GM12801 (cell line): ENCODE measurements around the gene GPR176.

Experiments
- TF ChIP-seq, protein P1 (sequence below): IDR thresholded peaks from one replicate; pipeline ENCODE4 v1.5.1; 2011; ENCODE audit warnings: control low read depth; ENCODE audit not compliant: insufficient read length; ENCODE audit errors: extremely low read depth

The GPR176 gene

DNA sequence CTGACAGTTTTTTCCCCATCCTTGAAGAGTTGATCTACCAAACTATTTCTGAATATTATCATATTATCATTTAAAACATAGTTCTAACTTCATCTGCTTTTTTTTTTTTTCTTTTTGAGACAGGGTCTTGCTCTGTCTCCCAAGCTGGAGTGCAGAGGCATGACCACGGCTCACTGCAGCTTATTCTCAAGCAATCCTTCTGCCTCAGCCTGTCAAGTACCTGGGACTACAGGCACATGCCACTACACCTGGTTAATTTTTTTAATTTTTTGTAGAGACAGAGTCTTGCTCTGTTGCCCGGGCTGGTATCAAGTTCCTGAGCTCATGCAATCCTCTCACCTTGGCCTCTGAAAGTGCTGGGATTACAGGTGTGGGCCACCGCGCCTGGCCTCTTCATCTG lies 15.2 kb upstream of the GPR176 start:
- TF ChIP-seq, protein P1, sequence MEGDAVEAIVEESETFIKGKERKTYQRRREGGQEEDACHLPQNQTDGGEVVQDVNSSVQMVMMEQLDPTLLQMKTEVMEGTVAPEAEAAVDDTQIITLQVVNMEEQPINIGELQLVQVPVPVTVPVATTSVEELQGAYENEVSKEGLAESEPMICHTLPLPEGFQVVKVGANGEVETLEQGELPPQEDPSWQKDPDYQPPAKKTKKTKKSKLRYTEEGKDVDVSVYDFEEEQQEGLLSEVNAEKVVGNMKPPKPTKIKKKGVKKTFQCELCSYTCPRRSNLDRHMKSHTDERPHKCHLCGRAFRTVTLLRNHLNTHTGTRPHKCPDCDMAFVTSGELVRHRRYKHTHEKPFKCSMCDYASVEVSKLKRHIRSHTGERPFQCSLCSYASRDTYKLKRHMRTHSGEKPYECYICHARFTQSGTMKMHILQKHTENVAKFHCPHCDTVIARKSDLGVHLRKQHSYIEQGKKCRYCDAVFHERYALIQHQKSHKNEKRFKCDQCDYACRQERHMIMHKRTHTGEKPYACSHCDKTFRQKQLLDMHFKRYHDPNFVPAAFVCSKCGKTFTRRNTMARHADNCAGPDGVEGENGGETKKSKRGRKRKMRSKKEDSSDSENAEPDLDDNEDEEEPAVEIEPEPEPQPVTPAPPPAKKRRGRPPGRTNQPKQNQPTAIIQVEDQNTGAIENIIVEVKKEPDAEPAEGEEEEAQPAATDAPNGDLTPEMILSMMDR: no peak

DNA sequence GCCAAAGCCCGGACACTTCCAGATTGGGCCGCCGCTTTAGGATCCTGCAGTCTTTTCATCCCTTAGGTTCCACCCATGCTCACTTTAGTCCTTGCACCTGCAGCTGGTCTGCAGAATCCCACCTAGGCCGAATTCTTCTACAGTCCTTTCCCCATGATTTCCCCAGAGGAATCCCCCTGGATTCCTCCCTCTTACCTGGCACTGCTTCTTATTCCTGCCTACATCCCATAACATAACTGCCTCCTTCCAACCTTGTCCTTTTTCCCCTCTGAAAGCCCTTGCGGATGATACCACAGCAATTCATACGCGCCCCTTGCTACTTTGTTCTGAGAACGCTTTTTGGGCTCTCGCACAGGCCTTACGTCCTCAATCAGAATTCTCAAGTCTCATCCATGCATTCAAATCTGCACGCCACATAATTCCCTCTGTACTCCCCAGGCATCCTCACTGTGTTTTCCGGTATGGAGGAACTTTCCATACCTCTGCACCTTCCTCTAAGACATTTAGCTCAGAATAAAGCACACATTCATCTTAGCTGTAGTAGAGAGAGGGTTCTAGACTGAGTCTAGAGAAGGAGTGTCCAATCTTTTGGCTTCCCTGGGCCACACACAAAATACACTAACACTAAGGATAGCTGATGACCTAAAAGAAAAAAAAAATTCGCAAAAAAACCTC lies 14.5 kb upstream of the GPR176 start:
- TF ChIP-seq, protein P1: no peak

DNA sequence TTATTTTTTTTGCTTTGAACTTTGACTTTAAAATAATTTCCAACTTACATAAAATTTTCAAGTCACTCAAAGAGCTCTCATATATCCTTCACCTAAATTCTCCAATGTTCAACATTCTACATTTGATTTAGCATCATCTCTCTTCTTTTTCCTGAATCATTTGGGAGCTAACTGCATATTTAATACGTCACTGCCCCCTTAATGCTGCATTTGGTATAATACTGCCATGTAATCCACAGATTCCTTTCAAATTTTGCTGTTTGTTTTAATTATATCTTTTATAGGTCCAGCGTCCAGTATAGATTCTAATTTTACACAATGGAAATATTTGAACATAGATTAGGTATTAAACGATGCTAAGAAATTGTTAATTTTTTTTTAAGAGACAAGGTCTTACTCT lies 11.5 kb upstream of the GPR176 start:
- TF ChIP-seq, protein P1: no peak

DNA sequence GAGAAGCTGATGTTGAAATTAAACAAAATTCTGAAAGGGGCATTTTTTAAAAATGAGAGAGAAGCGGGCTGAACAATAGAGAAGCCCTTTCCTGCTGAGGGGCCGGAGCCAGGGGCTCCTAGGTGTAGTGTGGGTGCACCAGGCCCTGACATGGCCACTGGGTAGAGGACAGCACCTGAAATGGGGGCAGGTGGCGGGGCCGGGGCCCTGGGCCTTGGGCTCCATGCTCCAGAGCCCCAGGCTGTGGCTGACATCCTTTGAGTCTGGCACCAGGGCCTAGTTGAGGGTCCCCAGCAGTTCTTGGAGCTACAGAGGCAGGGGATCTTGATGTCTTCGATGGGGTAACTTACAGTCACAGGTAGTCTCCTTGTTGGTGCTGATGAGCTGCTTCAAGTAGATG lies 6.5 kb upstream of the GPR176 start:
- TF ChIP-seq, protein P1: no peak

DNA sequence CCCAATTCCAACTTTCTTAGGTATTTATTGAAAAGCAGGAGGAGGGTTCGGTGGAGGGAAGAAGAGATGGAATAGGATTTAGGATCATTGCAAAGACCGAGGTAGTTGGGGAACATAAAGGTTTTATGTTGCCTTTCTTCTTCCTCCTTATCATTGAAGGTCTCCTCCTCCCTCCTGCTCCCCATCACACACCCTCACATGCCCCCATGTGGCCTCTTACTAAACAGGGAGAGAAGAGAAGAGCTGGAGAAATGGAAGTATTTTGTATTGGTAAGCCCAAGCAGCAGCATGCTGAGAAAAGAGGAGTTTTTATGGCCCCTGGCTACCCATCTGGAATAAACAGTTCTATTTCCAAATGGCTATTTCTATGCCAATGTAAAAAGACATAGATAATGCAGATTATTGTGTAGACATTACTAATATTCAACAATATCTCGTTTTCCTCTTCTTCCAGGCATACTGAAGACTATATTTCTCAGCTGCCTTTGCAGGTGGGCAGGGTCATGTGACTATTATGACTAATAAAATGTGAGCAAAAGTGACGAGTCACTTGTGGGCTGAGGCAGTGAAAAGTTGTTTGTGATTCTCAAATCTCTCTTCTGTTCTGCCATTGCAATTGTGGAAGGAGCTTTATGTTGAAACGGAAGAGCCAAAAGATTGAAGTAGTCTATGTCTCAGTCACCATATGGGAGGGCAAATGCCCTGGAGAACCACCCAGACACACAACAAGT lies 5.2 kb upstream of the GPR176 start:
- TF ChIP-seq, protein P1: no peak

DNA sequence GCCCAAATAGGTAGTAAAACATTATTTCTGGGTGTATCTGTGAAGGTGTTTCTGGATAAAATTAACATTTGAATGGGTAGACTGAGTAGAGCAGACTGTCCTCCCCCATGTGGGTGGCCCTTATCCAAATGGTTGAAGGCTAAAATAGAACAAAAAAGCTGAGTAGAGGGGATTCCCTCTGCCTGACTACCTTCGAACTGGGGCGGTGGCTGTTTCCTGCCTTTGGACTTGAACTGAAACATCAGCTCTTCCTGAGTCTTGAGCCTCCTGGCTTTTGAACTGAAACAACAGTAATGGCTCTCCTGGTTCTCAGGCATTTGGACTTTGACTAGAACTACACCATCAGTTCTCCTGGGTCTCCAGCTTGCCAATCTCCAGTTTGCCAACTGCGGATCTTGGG lies 4.4 kb upstream of the GPR176 start:
- TF ChIP-seq, protein P1: no peak

DNA sequence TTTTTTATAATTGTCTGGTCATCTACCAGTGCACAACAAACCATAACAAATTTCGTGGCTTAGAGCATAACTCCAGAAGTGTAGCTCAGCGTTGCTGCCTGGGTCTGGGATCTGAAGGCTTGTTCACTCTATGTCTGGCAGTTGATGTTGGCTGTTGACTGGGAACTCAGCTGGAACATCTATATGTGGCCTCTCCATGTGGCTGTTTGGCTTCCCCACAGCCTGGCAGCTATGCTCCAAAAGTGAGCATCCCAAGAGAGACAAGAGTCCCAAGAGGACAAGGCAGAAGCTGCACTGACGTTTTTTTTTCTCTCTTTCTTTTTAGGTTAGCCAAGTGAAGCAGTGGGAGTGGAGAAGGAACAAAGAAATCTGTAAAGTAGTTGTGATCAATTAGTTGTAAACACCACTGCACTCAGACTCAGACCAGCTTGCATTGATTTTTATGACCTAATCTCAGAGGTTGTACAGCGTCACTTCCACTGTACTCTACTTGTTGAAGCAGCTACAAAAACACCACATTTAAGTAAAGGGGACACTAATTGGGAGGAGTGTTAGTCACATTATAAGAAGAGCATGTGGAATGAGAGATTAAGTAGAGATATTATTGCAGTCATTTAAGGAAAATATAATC lies 2.5 kb upstream of the GPR176 start:
- TF ChIP-seq, protein P1: no peak
